Activated CD4-positive, alpha-beta memory T cell treated with anti-CD3 and anti-CD28 coated beads, Interleukin-2, amount 10 ng/mL, durations not matched to agents 7 days and 5 days (primary cell): Measurements from ENCODE around the gene EIF5AL1. TPM values are rescaled to one million over a fixed set of nuclear protein-coding genes. Genes with fewer than 3 reads are reported as not detected.
"Not testable (repeated sequence)": the region's sequence is repeated elsewhere in the genome, so short reads cannot be mapped to it uniquely, and the experiment has no call there.

Source experiments
- CTCF ChIA-PET: fragments of 350-600 bp; sonication (Branson Sonifier 250); formaldehyde crosslinking; loops from one replicate; lab custom pipeline; 2021; ENCODE audit warnings: antibody characterized with exemption, inconsistent platforms; lab: Charles Lee
- POLR2A ChIA-PET: fragments of 350-600 bp; sonication (Branson Sonifier 250); formaldehyde crosslinking; loops from one replicate; lab custom pipeline; 2021; ENCODE audit warnings: antibody characterized with exemption; lab: Charles Lee
- DNase-seq: peaks from one replicate; pipeline ENCODE4 v3.0.0-alpha.2; 2020
- H3K27ac Mint-ChIP-seq: one replicate; pipeline ENCODE4 v1.8.0; 2021; ENCODE audit warnings: mild to moderate bottlenecking, mixed read lengths
- H3K27me3 Mint-ChIP-seq: one replicate; pipeline ENCODE4 v1.8.0; 2021; ENCODE audit warnings: mixed read lengths
- H3K36me3 Mint-ChIP-seq: one replicate; pipeline ENCODE4 v1.8.0; 2021; ENCODE audit warnings: low read depth, mixed read lengths
- H3K4me1 Mint-ChIP-seq: one replicate; pipeline ENCODE4 v1.8.0; 2021; ENCODE audit warnings: mixed read lengths
- H3K4me3 Mint-ChIP-seq: one replicate; pipeline ENCODE4 v1.8.0; 2021; ENCODE audit warnings: mild to moderate bottlenecking, mixed read lengths
- H3K9me3 Mint-ChIP-seq: one replicate; pipeline ENCODE4 v1.8.0; 2021; ENCODE audit warnings: mixed read lengths
- total RNA-seq, 2 experiments: library from RNA; stranded (reverse); gene quantifications; one replicate each; pipeline ENCODE4 v1.2.3, GENCODE V29; 2021

EIF5AL1 gene
- total RNA-seq, result 1 to 10 TPM; 1.2 to 1.7 TPM

- DNase-seq, H3K4me3 Mint-ChIP-seq, H3K4me1 Mint-ChIP-seq, CTCF ChIA-PET, H3K9me3 Mint-ChIP-seq, POLR2A ChIA-PET, H3K36me3 Mint-ChIP-seq, H3K27ac Mint-ChIP-seq: not testable (repeated sequence)
- peaks cover 28% of the 10 kb centered on the region for H3K27me3 Mint-ChIP-seq
Observed at GRCh38 chr10:79511891-79512583, at the start of gene EIF5AL1. EIF5AL1 (plus strand) TSS chr10:79512533; CDS start chr10:79512650, 117 bp downstream.

- Mint-ChIP-seq H3K4me1 (no peaks in the 10 kb centered on the region), H3K27me3 (peaks cover 2% of the 10 kb centered on the region), H3K36me3 (no peaks in the 10 kb centered on the region), H3K4me3 (no peak overlapping the region), H3K9me3 (no peaks in the 10 kb centered on the region), H3K27ac (no peak overlapping the region)
- no peak for DNase-seq
- ChIA-PET CTCF (interaction anchor here (1.7 kb wide), 1 partner anchor 89 kb away, joined by 4 read pairs; no protein-coding TSS in a partner anchor), POLR2A (no interaction called here)
Observed at GRCh38 chr10:79463578-79464496, 48.5 kb upstream of the EIF5AL1 start.

GRCh38 chr10:79465341-79465740 lies 47.0 kb upstream of the EIF5AL1 start:
- no peak for DNase-seq
- Mint-ChIP-seq H3K4me1 (no peaks in the 10 kb centered on the region), H3K36me3 (no peaks in the 10 kb centered on the region), H3K4me3 (no peak overlapping the region), H3K27me3 (no peaks in the 10 kb centered on the region), H3K27ac (no peak overlapping the region), H3K9me3 (no peaks in the 10 kb centered on the region)
- ChIA-PET CTCF (interaction anchor here (1.2 kb wide), 1 partner anchor 91 kb away, joined by 4 read pairs; no protein-coding TSS in a partner anchor), POLR2A (no interaction called here)

DNA sequence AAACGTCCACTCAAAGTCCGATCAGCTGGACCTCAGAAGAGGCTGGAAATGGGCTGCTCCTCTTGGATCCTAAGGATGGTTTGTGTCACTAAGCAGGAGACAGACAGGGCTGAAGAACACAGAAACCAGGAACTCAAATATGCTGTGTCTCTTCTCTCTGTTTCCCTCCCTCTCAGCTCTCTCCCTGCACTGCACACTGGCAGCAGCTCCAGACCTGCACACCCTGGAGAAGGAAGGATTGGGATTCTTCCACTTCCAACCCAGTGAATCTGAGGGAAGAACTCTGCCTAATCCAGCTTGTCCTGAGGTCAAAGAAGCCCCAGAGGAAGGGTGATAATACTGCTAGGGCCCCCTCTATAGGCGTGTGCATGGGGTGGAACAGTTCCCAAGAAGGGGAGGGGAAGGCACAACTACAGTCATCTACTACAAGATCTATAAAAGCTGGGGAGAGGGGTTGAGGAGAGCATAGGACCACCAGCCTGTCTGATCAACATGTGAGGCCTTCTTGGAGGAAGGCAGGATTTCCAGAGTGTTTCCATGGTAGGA lies 44.2 kb upstream of the EIF5AL1 start:
- Mint-ChIP-seq H3K4me1 (no peaks in the 10 kb centered on the region), H3K9me3 (no peaks in the 10 kb centered on the region), H3K27me3 (peaks cover 7% of the 10 kb centered on the region), H3K27ac (no peak overlapping the region), H3K4me3 (no peak overlapping the region), H3K36me3 (no peaks in the 10 kb centered on the region)
- CTCF ChIA-PET, result interaction anchor here (0.5 to 2.7 kb wide), 15 partner anchors 10 to 228 kb away, joined by 3 to 26 read pairs (median 3); partner anchors contain the start of gene ZCCHC24
- DNase-seq, result no peak
- POLR2A ChIA-PET, result no interaction called here

- H3K4me3 Mint-ChIP-seq, result no peak overlapping the region
- no peaks in the 10 kb centered on the region for H3K36me3 Mint-ChIP-seq
- CTCF ChIA-PET, result interaction anchor here (1.1 to 2.7 kb wide), 5 partner anchors 11 to 96 kb away, joined by 3 to 26 read pairs (median 5); partner anchors contain the start of gene ZCCHC24
- POLR2A ChIA-PET, result no interaction called here
- no peak overlapping the region for H3K27ac Mint-ChIP-seq
- H3K9me3 Mint-ChIP-seq, result no peaks in the 10 kb centered on the region
- H3K27me3 Mint-ChIP-seq, result peaks cover 11% of the 10 kb centered on the region
- DNase-seq, result no peak
- H3K4me1 Mint-ChIP-seq, result no peaks in the 10 kb centered on the region
Observed at GRCh38 chr10:79468841-79469585, 43.3 kb upstream of the EIF5AL1 start.

- no peaks in the 10 kb centered on the region for H3K9me3 Mint-ChIP-seq
- POLR2A ChIA-PET, result no interaction called here
- no peak overlapping the region for H3K4me3 Mint-ChIP-seq
- no peaks in the 10 kb centered on the region for H3K36me3 Mint-ChIP-seq
- DNase-seq, result no peak
- H3K4me1 Mint-ChIP-seq, result no peaks in the 10 kb centered on the region
- peaks cover 16% of the 10 kb centered on the region for H3K27me3 Mint-ChIP-seq
- no peak overlapping the region for H3K27ac Mint-ChIP-seq
- CTCF ChIA-PET, result interaction anchor here (1.1 to 1.6 kb wide), 2 partner anchors 9 to 10 kb away, joined by 4 to 5 read pairs; no protein-coding TSS in a partner anchor
Observed at GRCh38 chr10:79470096-79470495, 42.2 kb upstream of the EIF5AL1 start.

- H3K27me3 Mint-ChIP-seq, result peaks cover 29% of the 10 kb centered on the region
- H3K9me3 Mint-ChIP-seq, result no peaks in the 10 kb centered on the region
- H3K36me3 Mint-ChIP-seq, result no peaks in the 10 kb centered on the region
- CTCF ChIA-PET, result interaction anchor here (1.3 to 1.9 kb wide), 3 partner anchors 10 to 98 kb away, joined by 3 to 11 read pairs (median 4); no protein-coding TSS in a partner anchor
- no peak overlapping the region for H3K27ac Mint-ChIP-seq
- no peak for DNase-seq
- POLR2A ChIA-PET, result no interaction called here
- H3K4me3 Mint-ChIP-seq, result no peak overlapping the region
- no peaks in the 10 kb centered on the region for H3K4me1 Mint-ChIP-seq
Observed at GRCh38 chr10:79471776-79472175, 40.6 kb upstream of the EIF5AL1 start.

DNA sequence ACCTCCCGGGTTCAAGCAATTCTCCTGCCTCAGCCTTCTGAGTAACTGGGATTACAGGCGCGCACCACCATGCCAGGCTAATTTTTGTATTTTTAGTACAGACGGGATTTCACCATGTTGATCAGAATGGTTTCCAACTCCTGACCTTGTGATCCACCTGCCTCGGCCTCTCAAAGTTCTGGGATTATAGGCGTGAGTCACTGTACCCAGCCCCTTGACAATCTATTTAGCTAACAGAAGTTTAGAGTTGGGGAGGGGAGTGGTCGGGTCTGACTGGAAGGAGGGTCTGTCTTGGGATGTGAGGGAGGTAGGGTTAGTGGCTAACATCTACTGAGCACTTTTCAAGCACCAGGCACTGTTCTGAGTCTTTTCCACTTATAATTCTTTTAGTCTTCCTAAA lies 39.9 kb upstream of the EIF5AL1 start:
- H3K27me3 Mint-ChIP-seq, result peaks cover 35% of the 10 kb centered on the region
- CTCF ChIA-PET, result interaction anchor here (1.9 kb wide), 1 partner anchor 98 kb away, joined by 11 read pairs; no protein-coding TSS in a partner anchor
- no peaks in the 10 kb centered on the region for H3K36me3 Mint-ChIP-seq
- H3K27ac Mint-ChIP-seq, result no peak overlapping the region
- no peak overlapping the region for H3K4me3 Mint-ChIP-seq
- POLR2A ChIA-PET, result no interaction called here
- H3K4me1 Mint-ChIP-seq, result no peaks in the 10 kb centered on the region
- H3K9me3 Mint-ChIP-seq, result no peaks in the 10 kb centered on the region
- DNase-seq, result no peak

- no peak overlapping the region for H3K4me3 Mint-ChIP-seq
- POLR2A ChIA-PET, result no interaction called here
- H3K9me3 Mint-ChIP-seq, result no peaks in the 10 kb centered on the region
- no peaks in the 10 kb centered on the region for H3K36me3 Mint-ChIP-seq
- CTCF ChIA-PET, result no interaction called here
- no peak overlapping the region for H3K27ac Mint-ChIP-seq
- no peaks in the 10 kb centered on the region for H3K4me1 Mint-ChIP-seq
- DNase-seq, result no peak
- H3K27me3 Mint-ChIP-seq, result peaks cover 37% of the 10 kb centered on the region
Observed at GRCh38 chr10:79472951-79473350, 39.4 kb upstream of the EIF5AL1 start.

- no peak for DNase-seq
- CTCF ChIA-PET, result interaction anchor here (0.7 kb wide), 1 partner anchor 100 kb away, joined by 3 read pairs; no protein-coding TSS in a partner anchor
- POLR2A ChIA-PET, result no interaction called here
- no peaks in the 10 kb centered on the region for H3K36me3 Mint-ChIP-seq
- H3K4me3 Mint-ChIP-seq, result no peak overlapping the region
- H3K4me1 Mint-ChIP-seq, result no peaks in the 10 kb centered on the region
- H3K27me3 Mint-ChIP-seq, result peaks cover 37% of the 10 kb centered on the region
- H3K27ac Mint-ChIP-seq, result no peak overlapping the region
- no peaks in the 10 kb centered on the region for H3K9me3 Mint-ChIP-seq
Observed at GRCh38 chr10:79473496-79474095, 38.7 kb upstream of the EIF5AL1 start.

GRCh38 chr10:79475119-79475653 lies 37.1 kb upstream of the EIF5AL1 start:
- ChIA-PET POLR2A (no interaction called here), CTCF (interaction anchor here (0.6 to 1.1 kb wide), 2 partner anchors 100 to 194 kb away, joined by 3 read pairs; no protein-coding TSS in a partner anchor)
- Mint-ChIP-seq H3K4me1 (no peaks in the 10 kb centered on the region), H3K4me3 (no peak overlapping the region), H3K9me3 (no peaks in the 10 kb centered on the region), H3K36me3 (no peaks in the 10 kb centered on the region), H3K27ac (no peak overlapping the region), H3K27me3 (peaks cover 43% of the 10 kb centered on the region)
- no peak for DNase-seq
